HepG2 (cell line): ENCODE results near the gene NRIP2. TPM values are rescaled to one million over a fixed set of nuclear protein-coding genes. Genes with fewer than 3 reads are reported as not detected.
A peak's percentile ranks its signal among the peaks of the same experiment; 100 is the strongest.

Source experiments
- FOXK1 ChIP-seq: sonication (generic); formaldehyde crosslinking; IDR thresholded peaks from 2 replicates; pipeline ENCODE4 v1.4.0; 2020; ENCODE audit warnings: low read depth, missing genetic modification reagents, borderline replicate concordance
- HNRNPK ChIP-seq: fragments of 200-400 bp; formaldehyde crosslinking; IDR thresholded peaks from 2 replicates; pipeline ENCODE4 v1.6.1; 2018; ENCODE audit warnings: low read length, low read depth, moderate library complexity, mild to moderate bottlenecking; ENCODE audit not compliant: poor library complexity, severe bottlenecking
- NFAT5 ChIP-seq: sonication (generic); formaldehyde crosslinking; IDR thresholded peaks from 2 replicates; pipeline ENCODE4 v1.4.0; 2020; ENCODE audit warnings: missing genetic modification reagents
- SUZ12 ChIP-seq: fragments of 150-350 bp; IDR thresholded peaks from 2 replicates; pipeline ENCODE4 v1.6.1; 2014; ENCODE audit warnings: low read depth, low read length
- ZNF607 ChIP-seq: sonication (generic); formaldehyde crosslinking; IDR thresholded peaks from 2 replicates; pipeline ENCODE4 v1.5.1; 2020; ENCODE audit warnings: missing genetic modification reagents, mild to moderate bottlenecking, borderline replicate concordance
- ZNF746 ChIP-seq: sonication (generic); formaldehyde crosslinking; IDR thresholded peaks from 2 replicates; pipeline ENCODE4 v1.8.0; 2022; ENCODE audit warnings: mild to moderate bottlenecking, missing genetic modification reagents
- polyA plus RNA-seq, 8 experiments: library from polyadenylated mRNA; depleted of rRNA in 3 of 8; stranded (reverse) in 7 of 8; unstranded in 1 of 8; fragments of >200 nt; fragmentation: Illumina TruSeq in 4 of 8; extraction: Trizol in 4 of 8; gene quantifications; 2 replicates each; pipeline versions ENCODE4 v1.2.1 to v1.2.3, GENCODE V29; 2011 to 2016; ENCODE audit warnings: low read depth in 4 of 8, missing spikeins in 1 of 8, mixed read lengths in 1 of 8; ENCODE audit not compliant: insufficient read depth in 1 of 8
- total RNA-seq, 5 experiments: library from RNA; depleted of rRNA; stranded (reverse); fragments of >200 nt; fragmentation: Illumina TruSeq; extraction: Trizol; gene quantifications; 2 replicates each; pipeline ENCODE4 v1.2.3, GENCODE V29; 2016; ENCODE audit warnings: low read depth in 1 of 5
- TF ChIP-seq, protein P1 (sequence below): sonication (generic); formaldehyde crosslinking; IDR thresholded peaks from 2 replicates; pipeline ENCODE4 v1.5.1; 2020; ENCODE audit warnings: mild to moderate bottlenecking, missing genetic modification reagents, moderate library complexity
- TF ChIP-seq, protein P2 (sequence below): sonication (generic); formaldehyde crosslinking; IDR thresholded peaks from 2 replicates; pipeline ENCODE4 v1.8.1; 2022; ENCODE audit warnings: low read depth, mild to moderate bottlenecking, missing genetic modification reagents
- TF ChIP-seq, protein P3 (sequence below): IDR thresholded peaks from 2 replicates; pipeline ENCODE4 v1.6.1; 2018; ENCODE audit warnings: missing genetic modification reagents, mild to moderate bottlenecking, missing compliant biosample characterization
- TF ChIP-seq, protein P4 (sequence below): sonication (generic); formaldehyde crosslinking; IDR thresholded peaks from 2 replicates; pipeline ENCODE4 v1.4.0; 2020; ENCODE audit warnings: mild to moderate bottlenecking, low read depth, missing genetic modification reagents

Gene NRIP2
- total and polyA plus RNA-seq, 2 of the 13 experiments (the other 11 are each of a cell fraction or from before 2014, with no cell fraction given) = not detected

DNA sequence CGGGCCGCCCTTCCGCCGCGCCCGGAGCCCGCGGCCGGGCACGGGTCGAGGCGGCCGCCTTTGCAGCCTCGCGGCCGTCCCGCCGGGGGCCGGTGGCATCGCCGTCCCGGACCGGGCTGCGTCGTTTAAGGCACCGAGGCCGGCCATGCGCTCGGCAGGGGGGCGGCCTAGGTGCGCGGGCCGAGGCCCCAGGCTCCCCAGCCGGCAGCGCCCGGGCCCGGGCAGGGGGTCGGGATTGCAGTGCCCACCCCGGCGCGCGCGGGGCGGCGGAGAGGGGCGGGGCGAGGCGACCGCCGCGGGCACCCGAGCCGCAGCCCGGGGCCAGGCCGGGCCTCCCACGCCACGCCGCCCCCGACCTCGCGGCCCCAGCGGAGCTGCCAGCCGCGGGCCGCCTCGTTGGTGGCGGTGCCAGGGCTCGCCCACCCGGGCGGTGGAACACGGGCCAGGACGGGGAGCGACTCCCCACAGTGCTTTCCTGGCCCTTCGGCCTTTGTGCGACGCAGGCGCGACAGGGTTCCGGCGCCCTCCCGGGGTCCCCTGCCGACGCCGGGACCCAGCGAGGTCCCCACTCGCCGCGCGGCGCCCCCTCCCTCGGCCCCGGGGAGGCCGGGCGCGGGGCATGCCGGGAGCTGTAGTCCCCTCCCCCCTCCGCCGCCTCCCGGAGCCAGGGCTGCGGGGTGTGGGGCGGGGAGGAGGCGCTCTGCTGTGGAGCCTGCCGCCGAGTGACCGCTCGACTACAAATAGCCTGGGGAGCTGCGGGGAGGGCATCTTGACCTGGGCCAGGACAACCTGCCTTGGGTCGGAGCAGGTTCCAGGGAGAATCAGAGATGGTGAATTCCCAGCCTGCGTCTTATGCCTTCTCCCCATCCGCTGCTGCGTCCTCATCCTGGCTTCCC is 39.3 kb downstream of the NRIP2 start (continued):
- TF ChIP-seq, protein P1, sequence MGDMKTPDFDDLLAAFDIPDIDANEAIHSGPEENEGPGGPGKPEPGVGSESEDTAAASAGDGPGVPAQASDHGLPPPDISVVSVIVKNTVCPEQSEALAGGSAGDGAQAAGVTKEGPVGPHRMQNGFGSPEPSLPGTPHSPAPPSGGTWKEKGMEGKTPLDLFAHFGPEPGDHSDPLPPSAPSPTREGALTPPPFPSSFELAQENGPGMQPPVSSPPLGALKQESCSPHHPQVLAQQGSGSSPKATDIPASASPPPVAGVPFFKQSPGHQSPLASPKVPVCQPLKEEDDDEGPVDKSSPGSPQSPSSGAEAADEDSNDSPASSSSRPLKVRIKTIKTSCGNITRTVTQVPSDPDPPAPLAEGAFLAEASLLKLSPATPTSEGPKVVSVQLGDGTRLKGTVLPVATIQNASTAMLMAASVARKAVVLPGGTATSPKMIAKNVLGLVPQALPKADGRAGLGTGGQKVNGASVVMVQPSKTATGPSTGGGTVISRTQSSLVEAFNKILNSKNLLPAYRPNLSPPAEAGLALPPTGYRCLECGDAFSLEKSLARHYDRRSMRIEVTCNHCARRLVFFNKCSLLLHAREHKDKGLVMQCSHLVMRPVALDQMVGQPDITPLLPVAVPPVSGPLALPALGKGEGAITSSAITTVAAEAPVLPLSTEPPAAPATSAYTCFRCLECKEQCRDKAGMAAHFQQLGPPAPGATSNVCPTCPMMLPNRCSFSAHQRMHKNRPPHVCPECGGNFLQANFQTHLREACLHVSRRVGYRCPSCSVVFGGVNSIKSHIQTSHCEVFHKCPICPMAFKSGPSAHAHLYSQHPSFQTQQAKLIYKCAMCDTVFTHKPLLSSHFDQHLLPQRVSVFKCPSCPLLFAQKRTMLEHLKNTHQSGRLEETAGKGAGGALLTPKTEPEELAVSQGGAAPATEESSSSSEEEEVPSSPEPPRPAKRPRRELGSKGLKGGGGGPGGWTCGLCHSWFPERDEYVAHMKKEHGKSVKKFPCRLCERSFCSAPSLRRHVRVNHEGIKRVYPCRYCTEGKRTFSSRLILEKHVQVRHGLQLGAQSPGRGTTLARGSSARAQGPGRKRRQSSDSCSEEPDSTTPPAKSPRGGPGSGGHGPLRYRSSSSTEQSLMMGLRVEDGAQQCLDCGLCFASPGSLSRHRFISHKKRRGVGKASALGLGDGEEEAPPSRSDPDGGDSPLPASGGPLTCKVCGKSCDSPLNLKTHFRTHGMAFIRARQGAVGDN (CRISPR knock-in tag) = peak; percentile 70
- TF ChIP-seq ZNF607 (CRISPR knock-in tag) (0 out of 2 replicates have a peak, but pooled peaks have one; percentile 37), HNRNPK (peak; percentile 28), NFAT5 (CRISPR knock-in tag) (no peak), FOXK1 (CRISPR knock-in tag) (0 out of 2 replicates have a peak, but pooled peaks have one; percentile 27), ZNF746 (CRISPR knock-in tag) (no peak), SUZ12 (peak; percentile 46; the same call in 1 of the 2 replicates)
- TF ChIP-seq, protein P2, sequence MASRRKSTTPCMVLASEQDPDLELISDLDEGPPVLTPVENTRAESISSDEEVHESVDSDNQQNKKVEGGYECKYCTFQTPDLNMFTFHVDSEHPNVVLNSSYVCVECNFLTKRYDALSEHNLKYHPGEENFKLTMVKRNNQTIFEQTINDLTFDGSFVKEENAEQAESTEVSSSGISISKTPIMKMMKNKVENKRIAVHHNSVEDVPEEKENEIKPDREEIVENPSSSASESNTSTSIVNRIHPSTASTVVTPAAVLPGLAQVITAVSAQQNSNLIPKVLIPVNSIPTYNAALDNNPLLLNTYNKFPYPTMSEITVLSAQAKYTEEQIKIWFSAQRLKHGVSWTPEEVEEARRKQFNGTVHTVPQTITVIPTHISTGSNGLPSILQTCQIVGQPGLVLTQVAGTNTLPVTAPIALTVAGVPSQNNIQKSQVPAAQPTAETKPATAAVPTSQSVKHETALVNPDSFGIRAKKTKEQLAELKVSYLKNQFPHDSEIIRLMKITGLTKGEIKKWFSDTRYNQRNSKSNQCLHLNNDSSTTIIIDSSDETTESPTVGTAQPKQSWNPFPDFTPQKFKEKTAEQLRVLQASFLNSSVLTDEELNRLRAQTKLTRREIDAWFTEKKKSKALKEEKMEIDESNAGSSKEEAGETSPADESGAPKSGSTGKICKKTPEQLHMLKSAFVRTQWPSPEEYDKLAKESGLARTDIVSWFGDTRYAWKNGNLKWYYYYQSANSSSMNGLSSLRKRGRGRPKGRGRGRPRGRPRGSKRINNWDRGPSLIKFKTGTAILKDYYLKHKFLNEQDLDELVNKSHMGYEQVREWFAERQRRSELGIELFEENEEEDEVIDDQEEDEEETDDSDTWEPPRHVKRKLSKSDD (CRISPR knock-in tag) = no peak
- TF ChIP-seq, protein P3, sequence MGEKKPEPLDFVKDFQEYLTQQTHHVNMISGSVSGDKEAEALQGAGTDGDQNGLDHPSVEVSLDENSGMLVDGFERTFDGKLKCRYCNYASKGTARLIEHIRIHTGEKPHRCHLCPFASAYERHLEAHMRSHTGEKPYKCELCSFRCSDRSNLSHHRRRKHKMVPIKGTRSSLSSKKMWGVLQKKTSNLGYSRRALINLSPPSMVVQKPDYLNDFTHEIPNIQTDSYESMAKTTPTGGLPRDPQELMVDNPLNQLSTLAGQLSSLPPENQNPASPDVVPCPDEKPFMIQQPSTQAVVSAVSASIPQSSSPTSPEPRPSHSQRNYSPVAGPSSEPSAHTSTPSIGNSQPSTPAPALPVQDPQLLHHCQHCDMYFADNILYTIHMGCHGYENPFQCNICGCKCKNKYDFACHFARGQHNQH = peak; percentile 49; the same call in 1 of the 2 replicates
- TF ChIP-seq, protein P4, sequence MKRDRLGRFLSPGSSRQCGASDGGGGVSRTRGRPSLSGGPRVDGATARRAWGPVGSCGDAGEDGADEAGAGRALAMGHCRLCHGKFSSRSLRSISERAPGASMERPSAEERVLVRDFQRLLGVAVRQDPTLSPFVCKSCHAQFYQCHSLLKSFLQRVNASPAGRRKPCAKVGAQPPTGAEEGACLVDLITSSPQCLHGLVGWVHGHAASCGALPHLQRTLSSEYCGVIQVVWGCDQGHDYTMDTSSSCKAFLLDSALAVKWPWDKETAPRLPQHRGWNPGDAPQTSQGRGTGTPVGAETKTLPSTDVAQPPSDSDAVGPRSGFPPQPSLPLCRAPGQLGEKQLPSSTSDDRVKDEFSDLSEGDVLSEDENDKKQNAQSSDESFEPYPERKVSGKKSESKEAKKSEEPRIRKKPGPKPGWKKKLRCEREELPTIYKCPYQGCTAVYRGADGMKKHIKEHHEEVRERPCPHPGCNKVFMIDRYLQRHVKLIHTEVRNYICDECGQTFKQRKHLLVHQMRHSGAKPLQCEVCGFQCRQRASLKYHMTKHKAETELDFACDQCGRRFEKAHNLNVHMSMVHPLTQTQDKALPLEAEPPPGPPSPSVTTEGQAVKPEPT (CRISPR knock-in tag) = peak; percentile 24; the same call in 1 of the 2 replicates
